D341Med (cell line): ENCODE data around the gene TLK1.
A peak's percentile ranks its signal among the peaks of the same experiment; 100 is the strongest.

ENCODE experiments used
- DNase-seq: peaks from one replicate; pipeline ENCODE4 v3.0.0; 2012; ENCODE audit warnings: low spot score

TLK1 gene

DNA sequence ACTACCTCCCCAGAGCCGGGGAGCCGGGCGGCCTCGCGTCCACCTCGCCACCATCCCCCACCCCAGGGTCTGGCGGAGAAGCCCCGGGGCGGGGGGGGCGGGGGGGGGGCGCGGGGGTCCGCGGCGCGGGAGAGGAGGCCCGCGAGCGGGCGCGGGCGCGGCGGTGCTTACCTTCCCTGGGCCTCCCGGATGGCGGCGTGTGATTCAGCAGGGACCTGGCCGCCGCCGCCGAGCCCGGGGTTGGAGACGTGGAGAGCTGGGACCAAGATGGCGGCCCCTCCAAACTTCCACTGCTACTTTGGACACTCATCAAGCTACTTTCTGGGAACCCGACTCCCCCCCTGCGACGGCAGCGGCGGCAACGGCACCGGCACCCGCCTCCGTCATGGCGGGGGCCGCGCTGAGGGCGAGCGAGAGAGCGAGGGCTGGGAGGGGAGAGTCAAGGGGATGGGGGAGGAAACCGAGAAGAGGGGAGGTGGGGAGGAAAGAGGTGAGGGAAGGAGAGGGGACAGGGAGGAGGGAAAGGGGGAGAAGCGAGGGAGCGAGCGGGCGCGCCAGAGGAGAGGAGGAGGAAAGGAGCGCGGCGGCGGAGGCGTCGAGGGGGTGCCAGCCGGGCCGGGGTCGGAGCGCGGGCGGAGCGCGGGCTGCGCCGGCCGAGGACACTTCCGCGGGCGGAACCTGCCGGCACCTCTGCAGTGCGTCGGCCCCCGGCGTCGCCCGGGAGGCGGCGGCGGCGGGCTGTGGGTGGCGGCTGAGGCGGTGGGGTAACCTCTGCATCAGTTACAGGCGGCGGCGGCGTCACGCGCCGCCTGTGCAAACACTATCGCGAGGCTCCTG lies at the start of gene TLK1:
Gene TLK1, minus strand, starts transcription at position 775 of the 837 bp plus-strand sequence. Its CDS starts 465 bp downstream, at position 310.
- peak; percentile 71 for DNase-seq

DNA sequence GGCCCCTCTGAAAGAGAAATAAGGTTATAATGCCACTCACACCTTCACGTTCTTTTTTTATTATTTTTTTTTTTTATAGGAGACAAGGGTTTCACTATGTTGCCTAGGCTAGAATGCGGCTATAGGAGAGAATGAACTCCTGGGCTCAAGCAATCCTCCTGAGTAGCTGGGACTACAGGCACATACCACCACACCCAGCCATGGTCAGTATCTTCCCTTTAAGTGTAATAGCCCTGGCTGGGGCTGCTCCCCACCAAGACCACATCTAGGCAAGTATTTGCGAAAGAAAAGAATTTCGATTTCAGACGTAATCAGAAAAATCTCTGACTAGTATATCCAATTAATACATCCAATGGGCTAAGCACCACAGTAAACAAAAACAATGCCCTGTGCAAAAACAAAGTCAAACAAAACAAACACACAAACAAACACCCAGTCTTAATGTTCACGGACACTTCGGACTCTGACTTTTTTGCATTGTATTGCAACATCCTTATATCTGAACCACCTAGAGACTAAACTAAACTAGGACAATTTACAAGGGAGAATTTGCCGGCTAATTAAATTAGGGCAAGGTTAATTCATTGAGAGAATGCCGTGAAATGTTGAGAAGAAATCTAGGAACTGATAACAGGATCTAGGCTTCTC lies 49.6 kb upstream of the TLK1 start:
- no peak for DNase-seq

DNA sequence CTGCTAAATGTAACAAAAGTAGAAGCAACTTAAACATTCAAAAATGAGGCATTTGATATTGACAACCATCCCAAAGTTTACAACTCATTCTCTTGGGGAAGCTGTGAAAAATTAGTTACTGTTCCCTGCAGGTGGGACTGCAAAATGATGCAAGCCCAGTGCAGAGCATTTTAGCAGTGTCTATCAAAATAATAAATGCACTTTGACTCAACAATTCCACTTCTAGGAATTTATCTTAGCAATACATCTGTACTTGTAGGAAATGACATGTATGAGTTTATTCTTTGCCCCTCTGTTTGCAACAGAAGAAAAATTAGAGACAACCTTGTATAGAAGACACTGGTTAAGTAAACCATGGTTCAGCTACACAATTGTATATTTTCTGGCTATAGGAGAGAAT lies 48.0 kb upstream of the TLK1 start:
- DNase-seq: no peak

DNA sequence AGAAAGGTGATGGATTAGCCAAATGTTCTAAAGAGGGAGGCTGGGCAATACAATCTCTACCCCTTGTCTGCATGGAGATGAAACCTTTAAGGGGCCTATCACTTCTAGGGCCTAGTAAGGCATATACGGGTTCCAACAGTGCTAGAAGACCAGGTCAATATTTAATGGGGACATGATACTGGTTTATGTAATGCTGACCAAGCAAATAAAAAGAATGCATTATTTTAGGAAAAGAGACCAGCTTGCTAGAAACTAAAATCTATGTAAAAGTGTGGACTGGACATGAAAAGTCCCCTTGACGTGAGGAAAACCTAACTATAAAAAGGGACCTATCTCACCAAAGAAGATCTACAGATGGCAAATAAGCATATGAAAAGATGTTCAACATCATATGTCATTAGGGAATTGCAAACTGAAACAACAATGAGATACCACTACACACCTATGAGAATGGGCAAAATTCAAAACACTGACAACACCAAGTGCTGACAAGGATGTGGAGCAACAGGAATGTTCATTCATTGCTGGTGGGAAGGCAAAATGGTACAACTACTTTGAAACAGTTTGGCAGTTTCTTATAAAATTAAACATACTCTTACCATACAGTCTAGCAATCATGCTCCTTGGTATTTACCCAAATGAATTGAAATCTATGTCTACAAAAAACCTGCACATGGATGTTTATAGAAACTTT lies 45.9 kb upstream of the TLK1 start:
- DNase-seq: no peak

DNA sequence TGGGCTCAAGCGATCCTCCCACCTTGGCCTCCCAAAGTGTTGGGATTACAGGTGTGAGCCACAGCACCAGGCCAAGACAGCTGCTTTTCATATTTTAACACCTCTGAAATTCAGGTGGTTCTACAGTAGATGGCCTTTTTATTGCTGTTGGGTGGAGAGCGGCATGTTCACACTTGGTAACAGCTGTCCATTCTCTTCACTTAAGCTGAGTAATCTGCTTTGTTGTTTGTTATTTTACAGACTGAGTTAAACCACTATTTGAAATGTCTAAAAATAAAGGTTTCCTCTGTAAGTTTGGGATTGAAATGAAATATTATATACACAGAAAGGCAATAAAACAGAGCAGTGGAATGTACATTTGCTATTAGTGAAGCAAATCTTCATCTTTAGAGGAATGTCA lies 44.9 kb upstream of the TLK1 start:
- DNase-seq: no peak

DNA sequence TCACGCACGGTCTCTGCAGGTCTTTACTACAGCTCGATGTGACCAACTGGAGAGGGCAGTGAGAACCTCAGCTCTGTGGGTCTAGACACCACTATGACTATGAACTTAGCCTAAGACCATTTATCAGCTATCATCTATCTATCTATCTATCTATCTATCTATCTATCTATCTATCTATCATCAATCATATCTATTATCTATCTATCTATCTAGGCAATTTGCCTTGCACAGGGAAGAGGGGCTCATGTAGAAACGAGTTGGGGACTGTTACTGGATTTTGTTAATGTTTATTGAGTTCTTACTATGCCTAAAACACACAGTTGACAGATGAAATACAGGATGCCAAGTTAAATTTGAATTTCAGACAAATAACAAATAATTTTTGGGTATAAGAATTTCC lies 41.1 kb upstream of the TLK1 start:
- no peak for DNase-seq

DNA sequence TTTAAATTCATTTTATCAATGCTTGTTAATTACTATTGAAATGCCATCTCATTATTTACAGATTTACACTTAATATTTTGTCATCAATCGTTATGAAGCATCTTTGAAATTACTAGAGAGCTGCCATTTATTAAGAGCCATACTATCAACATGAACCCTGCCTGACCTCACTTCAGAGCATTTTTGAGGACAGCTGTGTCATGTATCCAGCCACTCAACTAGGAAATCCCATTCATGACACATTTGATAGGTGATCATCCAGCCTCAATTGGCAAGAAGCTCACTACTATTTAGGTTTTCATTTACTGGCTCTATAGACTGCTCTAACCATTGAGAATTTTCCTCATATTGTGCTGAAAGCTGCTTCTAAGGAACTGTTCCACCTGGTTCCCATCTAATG lies 40.6 kb upstream of the TLK1 start:
- no peak for DNase-seq

DNA sequence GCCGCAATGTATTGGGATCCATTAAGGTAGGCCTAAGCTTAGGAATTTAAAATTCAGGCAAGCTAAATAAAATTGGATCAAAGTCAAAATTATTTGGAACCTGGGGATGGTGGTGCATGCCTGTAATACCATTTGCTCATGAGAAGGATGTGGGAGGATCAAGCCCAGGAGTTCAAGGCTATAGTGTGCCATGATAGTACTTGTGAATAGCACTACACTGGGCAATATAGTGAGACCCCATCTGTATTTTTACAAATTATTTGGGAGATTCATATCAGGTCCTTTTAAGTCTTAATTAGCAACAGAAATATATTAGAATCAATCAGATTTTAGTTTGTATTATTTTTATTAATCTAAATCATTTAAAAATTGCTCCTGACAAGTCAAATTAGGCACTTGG lies 39.8 kb upstream of the TLK1 start:
- DNase-seq: no peak

DNA sequence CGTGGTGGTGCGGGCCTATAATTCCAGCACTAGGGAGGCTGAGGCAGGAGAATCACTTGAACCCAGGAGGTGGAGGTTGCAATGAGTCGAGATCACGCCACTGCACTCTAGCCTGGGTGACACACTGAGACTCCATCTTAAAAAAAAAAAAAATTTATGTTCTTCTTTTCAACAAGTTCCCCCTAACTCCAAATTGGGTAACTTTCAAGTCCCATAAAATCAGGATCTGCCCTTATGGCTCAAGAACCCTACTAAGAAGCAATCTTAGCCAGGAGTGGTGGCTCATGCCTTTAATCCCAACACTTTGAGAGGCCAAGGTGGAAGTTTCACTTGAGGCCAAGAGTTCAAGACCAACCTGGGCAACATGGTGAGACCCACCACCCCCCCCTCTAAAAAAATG lies 30.3 kb upstream of the TLK1 start:
- no peak for DNase-seq

DNA sequence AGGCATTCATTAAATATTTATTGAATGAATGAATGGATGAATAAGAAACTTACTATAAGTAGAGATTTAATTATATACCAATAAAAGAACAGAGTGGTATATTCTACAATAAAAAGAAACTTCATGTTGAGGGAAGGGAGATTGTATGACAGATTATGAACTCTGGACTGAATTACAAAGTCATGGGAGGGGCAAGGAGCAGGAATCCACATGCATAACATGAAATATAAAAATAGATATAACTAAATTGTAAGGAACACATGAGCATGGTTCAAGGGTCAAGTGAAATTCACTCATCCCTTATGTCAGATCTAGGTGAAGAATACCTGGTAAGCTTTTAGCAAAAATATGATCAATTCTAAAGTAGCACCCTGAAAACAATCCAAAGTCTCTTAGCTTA lies 27.1 kb upstream of the TLK1 start:
- DNase-seq: no peak

DNA sequence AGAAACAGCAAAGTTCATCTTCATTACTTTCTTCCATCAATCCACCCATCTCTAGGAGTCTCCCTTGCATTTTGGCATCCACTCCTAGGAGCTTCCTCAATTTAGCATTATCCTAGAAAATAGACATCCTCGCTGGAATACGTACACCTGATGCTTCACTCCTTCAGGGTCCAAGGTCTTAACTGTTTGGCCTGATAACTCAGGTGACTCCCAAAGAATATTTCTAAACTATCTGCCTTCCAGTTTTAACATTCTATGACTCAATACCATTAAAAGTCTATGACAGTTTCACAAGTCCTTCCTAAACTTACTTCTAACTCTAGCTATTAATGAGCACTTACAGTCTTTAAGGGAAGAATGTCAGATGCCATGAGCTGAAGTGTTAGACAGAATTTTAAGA lies 26.5 kb upstream of the TLK1 start:
- no peak for DNase-seq

DNA sequence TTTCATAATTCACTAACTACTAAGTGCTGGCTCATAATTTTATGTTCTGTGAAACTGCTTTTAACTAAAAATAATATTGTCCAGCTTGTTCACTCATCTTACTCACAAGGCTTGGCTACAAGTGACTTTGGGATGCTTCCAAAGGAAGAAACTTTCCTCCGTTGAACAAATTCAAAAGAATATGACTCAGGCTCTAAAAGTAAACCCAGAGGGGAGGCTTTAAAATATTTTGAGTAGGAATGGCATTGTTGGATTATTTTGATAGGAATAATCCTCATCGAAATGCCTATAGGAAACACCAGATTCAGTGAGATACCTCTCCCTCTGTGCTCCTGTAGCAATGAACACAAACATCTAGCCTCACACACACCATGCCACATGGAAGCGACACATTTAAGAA lies 25.2 kb upstream of the TLK1 start:
- DNase-seq: no peak

DNA sequence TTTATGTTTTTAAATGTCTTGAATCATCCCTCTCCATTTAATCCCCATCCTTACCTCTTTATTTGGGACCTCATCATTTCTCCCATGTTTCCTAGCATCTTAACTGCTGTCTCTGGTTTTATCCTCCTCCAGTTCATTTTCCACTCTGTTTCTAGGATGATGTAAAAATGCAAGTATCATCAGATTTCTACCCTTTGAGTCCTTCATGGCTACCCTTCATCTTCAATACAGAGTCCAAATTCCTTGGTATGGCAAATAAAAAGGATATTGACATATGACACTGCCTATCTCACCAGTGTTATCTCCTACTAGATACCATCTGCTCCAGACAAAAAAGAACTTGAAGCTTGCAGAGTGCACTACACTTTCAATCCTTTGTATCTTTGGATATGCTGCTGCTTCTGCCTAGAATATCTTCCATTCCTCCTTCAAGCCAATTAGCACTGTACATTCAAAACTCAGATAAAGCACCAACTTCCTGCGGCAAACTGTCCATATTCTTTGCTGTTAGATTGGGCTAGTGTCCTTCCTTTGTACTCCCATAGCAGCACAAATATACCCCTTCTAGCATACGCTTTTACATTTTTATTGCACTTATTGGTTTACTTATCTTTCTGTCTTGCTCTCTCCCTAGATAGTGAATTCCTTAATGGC lies 24.6 kb upstream of the TLK1 start:
- no peak for DNase-seq

DNA sequence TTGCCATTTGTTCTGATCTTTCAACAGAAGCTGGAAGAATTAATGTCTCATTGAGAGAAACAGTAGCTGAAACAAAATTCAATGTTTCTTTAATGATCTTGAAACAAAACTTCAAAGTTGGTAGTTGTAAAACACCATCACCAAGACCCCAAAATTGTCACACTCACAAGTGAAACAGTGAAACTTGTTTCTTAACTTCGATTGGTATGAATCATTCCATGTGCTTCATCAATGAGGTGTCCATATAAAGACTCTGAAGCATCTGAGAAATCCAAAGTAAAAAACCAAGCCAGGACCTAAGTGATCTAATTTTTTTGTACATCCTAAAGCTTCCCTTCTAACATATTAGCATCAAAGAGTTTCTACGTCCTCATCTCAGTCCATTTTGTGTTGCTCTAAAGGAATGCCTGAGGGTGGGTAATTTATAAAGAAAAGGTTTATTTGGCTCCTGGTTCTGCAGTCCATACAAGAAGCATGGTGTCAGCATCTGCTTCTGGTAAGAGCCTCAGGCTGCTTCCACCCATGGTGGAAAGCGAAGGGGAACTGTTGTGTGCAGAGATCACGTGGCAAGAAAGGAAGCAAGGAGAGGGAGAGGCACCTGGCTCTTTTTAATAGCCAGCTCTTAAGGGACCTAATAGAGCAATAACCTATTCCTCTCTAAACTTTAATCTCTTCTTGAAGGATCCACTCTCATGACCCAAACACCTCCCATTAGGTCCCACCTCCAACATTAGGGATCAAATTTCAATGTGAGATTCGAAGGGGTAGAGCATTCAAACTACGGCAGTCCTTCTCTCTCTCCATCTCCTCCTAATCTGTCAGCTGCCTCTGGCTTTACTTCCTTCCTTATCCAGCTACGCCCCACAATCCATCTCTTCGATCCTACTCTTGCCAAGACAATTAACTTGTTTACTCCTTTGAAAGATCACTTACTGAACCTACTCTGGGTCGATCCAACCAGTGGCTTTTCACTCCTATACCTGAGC lies 20.7 kb upstream of the TLK1 start:
- no peak for DNase-seq

DNA sequence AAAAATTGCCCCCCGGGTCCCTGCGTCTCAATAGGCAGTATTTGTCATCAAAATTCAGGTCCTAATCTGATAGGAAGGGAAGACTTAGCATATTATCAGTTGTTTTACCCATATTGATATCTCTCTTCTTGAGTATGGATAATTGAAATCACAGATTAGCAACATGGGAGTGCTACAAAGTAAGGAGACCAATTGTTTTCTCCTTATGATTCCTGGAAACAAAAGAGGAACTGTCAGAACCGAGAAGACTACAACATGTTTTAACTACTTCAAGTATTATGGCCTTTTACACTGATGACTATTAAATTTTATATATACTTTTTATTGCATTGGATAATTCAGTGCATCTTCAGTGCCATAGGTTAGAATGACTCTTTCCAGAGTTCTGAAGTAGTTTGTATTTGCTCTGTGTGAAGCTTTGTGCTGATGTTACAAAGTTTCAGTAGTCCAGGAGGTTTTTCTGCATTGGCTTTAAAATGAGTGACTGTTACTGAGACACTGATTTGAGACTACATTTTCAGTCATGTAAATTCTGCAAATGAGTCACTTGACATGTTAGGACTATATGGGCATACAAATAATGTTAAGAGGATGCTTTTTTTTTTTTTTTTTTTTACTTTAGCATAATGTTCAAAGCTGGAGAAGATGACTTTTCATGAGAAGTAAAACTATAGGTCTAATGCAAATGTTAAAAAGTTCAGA lies 19.7 kb upstream of the TLK1 start:
- DNase-seq: no peak

DNA sequence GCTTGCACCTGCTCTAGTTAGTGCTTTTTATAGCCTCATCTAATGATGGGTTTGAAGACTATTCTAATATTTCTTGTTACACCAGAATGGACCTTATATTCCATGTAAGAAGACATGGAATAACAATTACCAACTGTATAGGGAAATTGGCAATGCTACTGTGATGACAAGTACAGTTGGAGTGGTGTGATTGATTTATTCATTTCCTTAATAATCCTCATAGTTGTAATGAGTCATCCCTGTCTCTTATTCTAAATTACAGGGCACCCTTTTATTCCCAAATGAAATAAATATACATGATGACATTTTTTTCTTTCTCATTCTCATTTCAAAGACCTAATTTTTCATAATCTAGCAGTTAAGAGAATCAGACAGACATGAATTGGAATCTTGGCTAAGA lies 18.3 kb upstream of the TLK1 start:
- DNase-seq: no peak

DNA sequence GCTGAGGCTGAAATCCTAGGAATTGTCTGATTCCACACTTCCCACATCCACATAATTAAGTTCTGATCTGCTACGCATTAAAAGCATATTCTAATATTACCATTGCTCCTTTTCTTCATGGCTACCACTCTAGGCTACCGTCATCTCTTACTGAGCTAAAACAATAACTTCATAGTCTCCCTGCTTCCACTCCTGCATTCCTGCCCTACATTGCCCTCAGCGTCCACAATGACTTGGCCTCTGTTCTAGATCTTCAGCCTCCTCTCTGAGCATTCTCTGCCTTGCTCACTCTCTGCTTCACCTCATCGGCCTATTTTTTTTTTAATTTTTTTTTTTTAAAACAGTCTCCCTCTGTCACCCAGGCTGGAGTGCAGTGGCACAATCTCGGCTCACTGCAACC lies 15.8 kb upstream of the TLK1 start:
- no peak for DNase-seq

DNA sequence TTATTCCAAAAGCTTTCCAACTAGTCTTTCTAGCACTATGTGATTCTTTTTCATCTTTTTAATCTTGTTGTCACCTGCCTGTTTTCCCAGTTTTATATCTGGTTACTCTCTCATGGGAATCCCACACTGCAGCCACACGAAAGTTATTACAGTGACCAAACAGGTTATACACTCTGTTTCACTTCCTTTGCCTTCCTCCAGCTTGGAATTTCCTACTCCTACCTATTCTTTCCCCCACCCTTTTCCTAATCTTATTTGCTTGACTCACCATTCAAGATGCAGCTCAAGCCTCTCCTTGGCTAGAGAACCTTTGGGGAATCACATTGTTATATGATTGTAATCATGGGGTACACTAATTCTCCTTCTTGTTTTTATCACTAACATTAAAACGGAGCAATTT lies 13.4 kb upstream of the TLK1 start:
- no peak for DNase-seq

DNA sequence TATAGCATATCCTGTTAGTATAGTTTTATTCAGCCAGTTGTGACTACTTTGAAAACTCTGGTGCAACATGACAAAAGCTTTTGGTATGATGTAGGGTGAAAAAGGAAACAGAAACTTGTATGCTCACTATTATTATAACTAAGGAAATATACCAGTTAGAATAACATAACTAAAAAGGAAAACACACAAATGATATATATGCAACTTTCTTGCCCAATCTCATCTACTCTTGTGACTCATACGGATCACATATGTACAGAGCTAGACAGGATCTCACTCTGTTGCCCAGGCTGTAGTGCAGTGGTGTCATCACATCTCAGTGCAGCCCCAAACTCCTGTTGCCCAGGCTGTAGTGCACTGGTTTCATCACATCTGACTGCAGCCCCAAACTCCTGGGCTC lies 12.4 kb upstream of the TLK1 start:
- no peak for DNase-seq

DNA sequence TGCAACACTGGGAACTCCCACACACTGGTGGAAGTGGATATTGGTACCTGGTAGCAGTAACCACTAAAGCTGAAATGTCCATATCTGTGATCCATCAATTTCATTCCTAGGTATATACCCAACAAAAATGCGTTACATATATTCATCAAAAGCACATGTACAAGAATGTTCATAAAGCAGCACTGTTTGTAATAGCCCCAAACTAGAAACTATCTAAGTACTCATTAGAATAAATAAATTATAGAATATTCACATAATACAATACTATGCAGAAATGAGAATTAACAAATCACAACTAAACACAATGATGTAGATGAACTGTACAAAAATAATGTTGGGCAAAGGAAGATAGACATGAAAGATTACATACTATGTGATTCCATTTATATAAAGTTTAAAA lies 11.1 kb upstream of the TLK1 start:
- DNase-seq: no peak

DNA sequence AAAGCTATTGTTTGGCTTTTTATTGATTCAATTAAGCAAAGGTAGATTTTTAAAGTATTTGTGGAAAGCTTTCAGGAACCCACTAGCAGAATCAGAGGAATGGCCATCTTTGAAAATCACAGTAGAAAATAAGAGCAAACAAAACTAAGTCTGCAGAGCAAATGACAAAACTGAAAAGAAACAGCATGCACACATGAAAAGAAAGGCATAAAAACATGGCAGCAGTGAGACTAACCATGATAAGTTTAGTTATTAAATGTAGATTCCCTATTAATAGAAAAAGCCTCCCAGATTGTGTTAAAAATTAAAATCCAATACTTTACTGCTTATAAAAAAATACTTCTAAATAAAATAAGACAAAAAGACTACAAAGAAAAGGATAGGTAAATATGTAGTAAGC lies 9.1 kb upstream of the TLK1 start:
- no peak for DNase-seq
